ENCODE data around the gene HIVEP3.

The HIVEP3 gene

GRCh38 chr1:41715441-41716095 lies 203.2 kb downstream of the HIVEP3 start:
- Mint-ChIP-seq H3K27ac (no peak overlapping the region), H3K4me3 (no peak overlapping the region), H3K9me3 (no peaks in the 10 kb centered on the region), H3K27me3 (no peaks in the 10 kb centered on the region), H3K4me1 (peaks cover 15% of the 10 kb centered on the region), H3K36me3 (no peaks in the 10 kb centered on the region)

GRCh38 chr1:41714638-41715389 lies 203.9 kb downstream of the HIVEP3 start:
- Mint-ChIP-seq H3K4me3 (no peak overlapping the region), H3K36me3 (no peaks in the 10 kb centered on the region), H3K27me3 (no peaks in the 10 kb centered on the region), H3K27ac (no peak overlapping the region), H3K9me3 (no peaks in the 10 kb centered on the region), H3K4me1 (peaks cover 14% of the 10 kb centered on the region)

GRCh38 chr1:41713557-41714327 lies 205.0 kb downstream of the HIVEP3 start:
- Mint-ChIP-seq H3K27ac (no peak overlapping the region), H3K4me1 (peaks cover 10% of the 10 kb centered on the region), H3K27me3 (no peaks in the 10 kb centered on the region), H3K36me3 (no peaks in the 10 kb centered on the region), H3K4me3 (no peak overlapping the region), H3K9me3 (no peaks in the 10 kb centered on the region)

- H3K9me3 Mint-ChIP-seq, result no peaks in the 10 kb centered on the region
- no peaks in the 10 kb centered on the region for H3K27me3 Mint-ChIP-seq
- no peak overlapping the region for H3K4me3 Mint-ChIP-seq
- peaks cover 10% of the 10 kb centered on the region for H3K4me1 Mint-ChIP-seq
- no peaks in the 10 kb centered on the region for H3K36me3 Mint-ChIP-seq
- no peak overlapping the region for H3K27ac Mint-ChIP-seq
These were observed 205.6 kb downstream of the HIVEP3 start for GRCh38 chr1:41713141-41713540.

- Mint-ChIP-seq H3K27me3 (no peaks in the 10 kb centered on the region), H3K9me3 (no peaks in the 10 kb centered on the region), H3K4me3 (no peak overlapping the region), H3K36me3 (no peaks in the 10 kb centered on the region), H3K27ac (no peak overlapping the region), H3K4me1 (peaks cover 10% of the 10 kb centered on the region)
These were observed 206.0 kb downstream of the HIVEP3 start for GRCh38 chr1:41712695-41713094.

- Mint-ChIP-seq H3K4me3 (no peak overlapping the region), H3K27ac (no peak overlapping the region), H3K36me3 (no peaks in the 10 kb centered on the region)
These were observed 206.6 kb downstream of the HIVEP3 start for GRCh38 chr1:41712081-41712480.

GRCh38 chr1:41711581-41711980 lies 207.1 kb downstream of the HIVEP3 start:
- Mint-ChIP-seq H3K27ac (no peak overlapping the region), H3K27me3 (no peaks in the 10 kb centered on the region), H3K36me3 (no peaks in the 10 kb centered on the region), H3K4me3 (no peak overlapping the region), H3K9me3 (no peaks in the 10 kb centered on the region), H3K4me1 (peaks cover 5% of the 10 kb centered on the region)

More at GRCh38 chr1:41712081-41712480, 206.6 kb downstream of the HIVEP3 start:
- H3K9me3 Mint-ChIP-seq, result no peaks in the 10 kb centered on the region
- peaks cover 6% of the 10 kb centered on the region for H3K4me1 Mint-ChIP-seq
- H3K27me3 Mint-ChIP-seq, result no peaks in the 10 kb centered on the region

- Mint-ChIP-seq H3K27ac (no peak overlapping the region), H3K4me1 (peaks cover 4% of the 10 kb centered on the region), H3K27me3 (no peaks in the 10 kb centered on the region), H3K36me3 (no peaks in the 10 kb centered on the region), H3K9me3 (no peaks in the 10 kb centered on the region), H3K4me3 (no peak overlapping the region)
These were observed 207.7 kb downstream of the HIVEP3 start for GRCh38 chr1:41710980-41711379.

GRCh38 chr1:41709873-41710272 lies 208.8 kb downstream of the HIVEP3 start:
- Mint-ChIP-seq H3K9me3 (no peaks in the 10 kb centered on the region), H3K27me3 (no peaks in the 10 kb centered on the region), H3K4me3 (no peak overlapping the region), H3K4me1 (no peaks in the 10 kb centered on the region), H3K36me3 (no peaks in the 10 kb centered on the region), H3K27ac (no peak overlapping the region)

GRCh38 chr1:41709331-41709730 lies 209.4 kb downstream of the HIVEP3 start:
- Mint-ChIP-seq H3K4me3 (no peak overlapping the region), H3K27me3 (no peaks in the 10 kb centered on the region), H3K9me3 (no peaks in the 10 kb centered on the region), H3K4me1 (no peaks in the 10 kb centered on the region), H3K36me3 (no peaks in the 10 kb centered on the region), H3K27ac (no peak overlapping the region)

GRCh38 chr1:41708332-41708731 lies 210.4 kb downstream of the HIVEP3 start:
- no peaks in the 10 kb centered on the region for H3K27me3 Mint-ChIP-seq
- H3K27ac Mint-ChIP-seq, result no peak overlapping the region
- H3K4me1 Mint-ChIP-seq, result no peaks in the 10 kb centered on the region
- no peaks in the 10 kb centered on the region for H3K9me3 Mint-ChIP-seq
- H3K4me3 Mint-ChIP-seq, result no peak overlapping the region
- no peaks in the 10 kb centered on the region for H3K36me3 Mint-ChIP-seq

GRCh38 chr1:41707793-41708192 lies 210.9 kb downstream of the HIVEP3 start:
- Mint-ChIP-seq H3K9me3 (no peaks in the 10 kb centered on the region), H3K4me3 (no peak overlapping the region), H3K36me3 (no peaks in the 10 kb centered on the region), H3K27ac (no peak overlapping the region), H3K27me3 (no peaks in the 10 kb centered on the region), H3K4me1 (no peaks in the 10 kb centered on the region)

GRCh38 chr1:41705798-41706197 lies 212.9 kb downstream of the HIVEP3 start:
- Mint-ChIP-seq H3K9me3 (no peaks in the 10 kb centered on the region), H3K27ac (no peak overlapping the region), H3K4me1 (no peaks in the 10 kb centered on the region), H3K27me3 (no peaks in the 10 kb centered on the region), H3K36me3 (no peaks in the 10 kb centered on the region), H3K4me3 (no peak overlapping the region)

GRCh38 chr1:41704196-41704595 lies 214.5 kb downstream of the HIVEP3 start:
- Mint-ChIP-seq H3K27ac (no peak overlapping the region), H3K9me3 (no peaks in the 10 kb centered on the region), H3K36me3 (peaks cover 3% of the 10 kb centered on the region), H3K27me3 (no peaks in the 10 kb centered on the region), H3K4me1 (peaks cover 3% of the 10 kb centered on the region), H3K4me3 (no peak overlapping the region)

GRCh38 chr1:41702771-41703170 lies 216.0 kb downstream of the HIVEP3 start:
- peaks cover 3% of the 10 kb centered on the region for H3K36me3 Mint-ChIP-seq
- no peaks in the 10 kb centered on the region for H3K9me3 Mint-ChIP-seq
- no peak overlapping the region for H3K4me3 Mint-ChIP-seq
- peaks cover 3% of the 10 kb centered on the region for H3K4me1 Mint-ChIP-seq
- H3K27me3 Mint-ChIP-seq, result no peaks in the 10 kb centered on the region
- no peak overlapping the region for H3K27ac Mint-ChIP-seq

GRCh38 chr1:41700986-41701535 lies 217.7 kb downstream of the HIVEP3 start:
- H3K9me3 Mint-ChIP-seq, result no peaks in the 10 kb centered on the region
- H3K36me3 Mint-ChIP-seq, result peaks cover 3% of the 10 kb centered on the region
- no peak overlapping the region for H3K4me3 Mint-ChIP-seq
- peaks cover 3% of the 10 kb centered on the region for H3K4me1 Mint-ChIP-seq
- no peak overlapping the region for H3K27ac Mint-ChIP-seq
- H3K27me3 Mint-ChIP-seq, result no peaks in the 10 kb centered on the region

Measured in activated naive CD4-positive, alpha-beta T cell treated with anti-CD3 and anti-CD28 coated beads, Interleukin-2, amount 50 U/mL, for 24 hours (primary cell).